ENCODE results near the gene BTBD9. TPM values are rescaled to one million over a fixed set of nuclear protein-coding genes. Genes with fewer than 3 reads are reported as not detected.

Gene BTBD9
- total and polyA plus RNA-seq, 2 experiments from 2014 or later = 13.0 to 17.0 TPM

- no peaks in the 10 kb centered on the region for H3K9me3 ChIP-seq (ENCODE audit: low read depth)
- H3K4me3 ChIP-seq = no peak overlapping the region
- 100% methylated on average over 2 of the region's 2 CpGs for WGBS (ENCODE audit: low lambda C conversion rate, missing lambda C conversion rate)
- H3K9me2 ChIP-seq (replicated peaks; ENCODE audit: insufficient read depth) = no peaks in the 10 kb centered on the region
- no peaks in the 10 kb centered on the region for H3K36me3 ChIP-seq (replicated peaks; ENCODE audit: insufficient read depth, low read depth)
- no peaks in the 10 kb centered on the region for H4K20me1 ChIP-seq (ENCODE audit: insufficient read depth, poor library complexity, severe bottlenecking)
- H3K79me2 ChIP-seq = no peaks in the 10 kb centered on the region
- no peak overlapping the region for H3K4me2 ChIP-seq
- no peaks in the 10 kb centered on the region for H3K4me1 ChIP-seq (ENCODE audit: insufficient read depth)
- H2AFZ ChIP-seq = no peak overlapping the region
- H3K27me3 ChIP-seq = no peaks in the 10 kb centered on the region
- no peak overlapping the region for H3K27ac ChIP-seq
- no peak for DNase-seq (ENCODE audit: low spot score)
- TF ChIP-seq EZH2 (IDR thresholded peaks at IDR 0.05; ENCODE audit: borderline replicate concordance) = no peak
- TF ChIP-seq EZH2phosphoT487 (IDR thresholded peaks at IDR 0.05; ENCODE audit: low read depth, severe bottlenecking, unreplicated experiment) = no peak
- no peak for TF ChIP-seq CTCF (IDR thresholded peaks at IDR 0.05; ENCODE audit: poor library complexity)
Measured at GRCh38 chr6:38649744-38650143, 10.0 kb upstream of the BTBD9 start.

GRCh38 chr6:38648629-38649028, 8.9 kb upstream of the BTBD9 start:
- TF ChIP-seq EZH2 (IDR thresholded peaks at IDR 0.05; ENCODE audit: borderline replicate concordance) (no peak), EZH2phosphoT487 (IDR thresholded peaks at IDR 0.05; ENCODE audit: low read depth, severe bottlenecking, unreplicated experiment) (no peak), CTCF (IDR thresholded peaks at IDR 0.05; ENCODE audit: poor library complexity) (no peak)
- no peaks in the 10 kb centered on the region for H3K4me1 ChIP-seq (ENCODE audit: insufficient read depth)
- H3K9me2 ChIP-seq (replicated peaks; ENCODE audit: insufficient read depth) = no peaks in the 10 kb centered on the region
- H3K27me3 ChIP-seq = no peaks in the 10 kb centered on the region
- H4K20me1 ChIP-seq (ENCODE audit: insufficient read depth, poor library complexity, severe bottlenecking) = no peaks in the 10 kb centered on the region
- H3K27ac ChIP-seq = no peak overlapping the region
- DNase-seq (ENCODE audit: low spot score) = no peak
- no peaks in the 10 kb centered on the region for H3K79me2 ChIP-seq
- H2AFZ ChIP-seq = no peak overlapping the region
- no peak overlapping the region for H3K4me2 ChIP-seq
- H3K36me3 ChIP-seq (replicated peaks; ENCODE audit: insufficient read depth, low read depth) = no peaks in the 10 kb centered on the region
- H3K9me3 ChIP-seq (ENCODE audit: low read depth) = no peaks in the 10 kb centered on the region
- no peak overlapping the region for H3K4me3 ChIP-seq

- no peaks in the 10 kb centered on the region for H3K9me2 ChIP-seq (replicated peaks; ENCODE audit: insufficient read depth)
- H3K27ac ChIP-seq = no peak overlapping the region
- no peak for DNase-seq (ENCODE audit: low spot score)
- H3K9me3 ChIP-seq (ENCODE audit: low read depth) = no peaks in the 10 kb centered on the region
- peaks cover 2% of the 10 kb centered on the region for H3K79me2 ChIP-seq
- H3K4me2 ChIP-seq = no peak overlapping the region
- TF ChIP-seq EZH2 (IDR thresholded peaks at IDR 0.05; ENCODE audit: borderline replicate concordance) (no peak), EZH2phosphoT487 (IDR thresholded peaks at IDR 0.05; ENCODE audit: low read depth, severe bottlenecking, unreplicated experiment) (no peak), CTCF (IDR thresholded peaks at IDR 0.05; ENCODE audit: poor library complexity) (no peak)
- no peak overlapping the region for H2AFZ ChIP-seq
- no peaks in the 10 kb centered on the region for H3K36me3 ChIP-seq (replicated peaks; ENCODE audit: insufficient read depth, low read depth)
- no peak overlapping the region for H3K4me3 ChIP-seq
- no peaks in the 10 kb centered on the region for H4K20me1 ChIP-seq (ENCODE audit: insufficient read depth, poor library complexity, severe bottlenecking)
- no peaks in the 10 kb centered on the region for H3K4me1 ChIP-seq (ENCODE audit: insufficient read depth)
- H3K27me3 ChIP-seq = no peaks in the 10 kb centered on the region
- WGBS (ENCODE audit: low lambda C conversion rate, missing lambda C conversion rate) = 82% methylated on average over 3 of the region's 3 CpGs
Measured at GRCh38 chr6:38646166-38646878, 6.6 kb upstream of the BTBD9 start.

All from hepatocyte (in vitro differentiated cells).